Transverse colon (tissue), 4 donors: Measurements from ENCODE around the gene AGPAT4. TPM values are rescaled to one million over a fixed set of nuclear protein-coding genes. Genes with fewer than 3 reads are reported as not detected.

ENCODE experiments used
- DNase-seq: peaks from one replicate; pipeline ENCODE4 v3.0.0-alpha.2; 2019
- H3K27ac ChIP-seq, 4 donors: fragments of 200-600 bp; sonication (generic); 2 replicates each; pipeline ENCODE4 v1.5.1; 2016 to 2018; ENCODE audit warnings: inconsistent platforms in 4 of 4
- H3K27me3 ChIP-seq: fragments of 200-600 bp; sonication (generic); 2 replicates; pipeline ENCODE4 v1.5.1; 2017; ENCODE audit warnings: inconsistent platforms
- H3K36me3 ChIP-seq, 4 donors: fragments of 200-600 bp; sonication (generic); 2 replicates each; pipeline ENCODE4 v1.5.1; 2017 to 2019; ENCODE audit warnings: inconsistent platforms in 4 of 4
- H3K4me1 ChIP-seq, 4 donors: fragments of 200-600 bp; sonication (generic); 2 replicates each; pipeline ENCODE4 v1.5.1; 2017 to 2020; ENCODE audit warnings: inconsistent platforms in 4 of 4
- H3K4me3 ChIP-seq, 4 donors: fragments of 200-600 bp; sonication (generic); 1 replicate in 1 of 4; 2 replicates in 3 of 4; pipeline versions ENCODE4 v1.5.1 to v1.6.1; 2017 to 2019; ENCODE audit warnings: inconsistent platforms in 4 of 4
- H3K9me3 ChIP-seq, 2 donors: fragments of 200-600 bp; sonication (generic); 2 replicates each; pipeline ENCODE4 v1.5.1; 2017 to 2019; ENCODE audit warnings: inconsistent platforms in 2 of 2
- CTCF ChIP-seq, 5 experiments: fragments of 200-600 bp in 3 of 5; fragments of 450-650 bp in 2 of 5; sonication (generic) in 3 of 5; IDR thresholded peaks; 1 replicate in 2 of 5; 2 replicates in 3 of 5; pipeline ENCODE4 v1.5.1; 2016 to 2017; ENCODE audit warnings: antibody characterized with exemption in 5 of 5, inconsistent platforms in 3 of 5, mild to moderate bottlenecking in 2 of 5, moderate library complexity in 1 of 5
- EP300 ChIP-seq: sonication (generic); formaldehyde crosslinking; IDR thresholded peaks from one replicate; pipeline ENCODE4 v1.6.1; 2017; ENCODE audit warnings: antibody characterized with exemption, low read depth
- POLR2A ChIP-seq: fragments of 450-650 bp; IDR thresholded peaks from one replicate; pipeline ENCODE4 v1.6.1; 2016; ENCODE audit warnings: antibody characterized with exemption, mild to moderate bottlenecking, moderate library complexity
- POLR2AphosphoS5 ChIP-seq, 3 donors: sonication (generic); formaldehyde crosslinking; IDR thresholded peaks; one replicate each; pipeline ENCODE4 v1.6.1; 2016; ENCODE audit warnings: antibody characterized with exemption in 3 of 3
- WGBS, 2 donors: methylation state at CpG; one replicate each; pipeline ENCODE4 v1.1.5; 2018; ENCODE audit warnings: low coverage in 1 of 2; 5-methylcytosine and 5-hydroxymethylcytosine counted together
- in situ Hi-C, 4 donors: fragments of 200-750 bp; cut with MboI; loops; one replicate each; pipeline versions ENCODE4 v1.15.0 to v1.15.1; 2017; ENCODE audit warnings: low sequenced_read_pairs in 3 of 4, low pct_ligation_motif_present in 1 of 4, low pct_unique_long_range_greater_than_20kb in 1 of 4
- intact Hi-C: fragments of 100-400 bp; cut with DNase I; formaldehyde crosslinking; loops from one replicate; pipeline ENCODE4 v1.15.1; 2023; ENCODE audit warnings: low total_unique reads
- total RNA-seq, 4 donors: library from RNA; depleted of rRNA; stranded (reverse); fragments of >200 nt; gene quantifications; one replicate each; pipeline ENCODE4 v1.1.0, GENCODE V29; 2016

Gene AGPAT4
- total RNA-seq, 4 donors from 2014 or later, result 2.2 to 6.4 (median 4.4) TPM

GRCh38 chr6:161242113-161242512 lies 31.7 kb downstream of the AGPAT4 start:
- 93 to 100% methylated on average over 1 to 10 of the region's 10 CpGs for WGBS, 2 donors
- H3K9me3 ChIP-seq, result no peaks in the 10 kb centered on the region
- intact Hi-C loops (no loop called here), in situ Hi-C loops (no loop called here)
- H3K4me3 ChIP-seq, result no peak overlapping the region
- no peaks in the 10 kb centered on the region for H3K4me1 ChIP-seq
- no peaks in the 10 kb centered on the region for H3K27me3 ChIP-seq
- H3K27ac ChIP-seq, result no peak overlapping the region
- H3K36me3 ChIP-seq, result no peaks in the 10 kb centered on the region
- no peak for TF ChIP-seq POLR2AphosphoS5 (IDR thresholded peaks at IDR 0.05)
- no peak for TF ChIP-seq POLR2A
- TF ChIP-seq EP300, result no peak
- no peak for TF ChIP-seq CTCF (IDR thresholded peaks at IDR 0.05)
- no peak for DNase-seq

GRCh38 chr6:161239001-161239400 lies 34.9 kb downstream of the AGPAT4 start:
- in situ Hi-C loops (no loop called here), intact Hi-C loops (no loop called here)
- Histone ChIP-seq H3K27ac (no peak overlapping the region), H3K27me3 (no peaks in the 10 kb centered on the region), H3K9me3 (no peaks in the 10 kb centered on the region), H3K36me3 (no peaks in the 10 kb centered on the region), H3K4me1 (peaks cover 0 to 14% (median 5%) of the 10 kb centered on the region in 4 donors), H3K4me3 (no peak overlapping the region)
- no peak for DNase-seq
- 90 to 100% methylated on average over 3 to 6 of the region's 6 CpGs for WGBS, 2 donors
- TF ChIP-seq POLR2AphosphoS5 (IDR thresholded peaks at IDR 0.05), result no peak
- no peak for TF ChIP-seq CTCF (IDR thresholded peaks at IDR 0.05)
- no peak for TF ChIP-seq EP300
- TF ChIP-seq POLR2A, result no peak

GRCh38 chr6:161238500-161238899 lies 35.4 kb downstream of the AGPAT4 start:
- Histone ChIP-seq H3K27ac (no peak overlapping the region), H3K4me1 (peaks cover 0 to 16% (median 5%) of the 10 kb centered on the region in 4 donors)
- intact Hi-C loops, result no loop called here

GRCh38 chr6:161238081-161238480 lies 35.8 kb downstream of the AGPAT4 start:
- in situ Hi-C loops, result no loop called here
- WGBS, 2 donors, result 73% methylated on average over 3 to 6 of the region's 6 CpGs
- TF ChIP-seq EP300, result no peak
- no peak for TF ChIP-seq POLR2AphosphoS5 (IDR thresholded peaks at IDR 0.05)
- no peak for TF ChIP-seq POLR2A
- TF ChIP-seq CTCF (IDR thresholded peaks at IDR 0.05), result no peak
- Histone ChIP-seq H3K4me3 (no peak overlapping the region), H3K36me3 (no peaks in the 10 kb centered on the region), H3K4me1 (peaks cover 0 to 16% (median 5%) of the 10 kb centered on the region in 4 donors), H3K27ac (no peak overlapping the region), H3K9me3 (no peaks in the 10 kb centered on the region), H3K27me3 (no peaks in the 10 kb centered on the region)
- no peak for DNase-seq
- intact Hi-C loops, result no loop called here

More at GRCh38 chr6:161238500-161238899, 35.4 kb downstream of the AGPAT4 start:
- Histone ChIP-seq H3K4me3 (no peak overlapping the region), H3K36me3 (no peaks in the 10 kb centered on the region), H3K27me3 (no peaks in the 10 kb centered on the region), H3K9me3 (no peaks in the 10 kb centered on the region)
- in situ Hi-C loops, result no loop called here
- 86 to 90% methylated on average over 4 to 5 of the region's 5 CpGs for WGBS, 2 donors
- DNase-seq, result no peak
- no peak for TF ChIP-seq POLR2A
- no peak for TF ChIP-seq CTCF (IDR thresholded peaks at IDR 0.05)
- no peak for TF ChIP-seq EP300
- TF ChIP-seq POLR2AphosphoS5 (IDR thresholded peaks at IDR 0.05), result no peak
